Lung (tissue), 12 donors: Measurements from ENCODE around the gene MEA1. TPM values are rescaled to one million over a fixed set of nuclear protein-coding genes. Genes with fewer than 3 reads are reported as not detected.

Source experiments
- ATAC-seq: fragments of 200-7000 bp; cut with Tn5 transposase; one replicate; pipeline ENCODE4 v1.9.1; 2020; ENCODE audit warnings: moderate number of reproducible peaks; ENCODE audit not compliant: insufficient read depth, low FRiP score
- DNase-seq, 3 donors: peaks; one replicate each; pipeline ENCODE4 v3.0.0-alpha.2; 2013 to 2017
- H3K27ac ChIP-seq, 2 donors: one replicate each; pipeline ENCODE4 v1.5.1; 2013; ENCODE audit warnings: mild to moderate bottlenecking in 2 of 2, moderate library complexity in 2 of 2, control low read depth in 1 of 2, inconsistent platforms in 1 of 2, low read depth in 1 of 2, low read length in 1 of 2
- H3K27me3 ChIP-seq, 3 donors: one replicate each; pipeline ENCODE4 v1.5.1; 2013; ENCODE audit warnings: low read length in 2 of 3; ENCODE audit not compliant: control insufficient read depth in 3 of 3, insufficient read depth in 3 of 3
- H3K36me3 ChIP-seq, 4 donors: one replicate each; pipeline ENCODE4 v1.5.1; 2013; ENCODE audit warnings: low read length in 4 of 4, mild to moderate bottlenecking in 1 of 4, moderate library complexity in 1 of 4; ENCODE audit not compliant: control insufficient read depth in 4 of 4, insufficient read depth in 4 of 4
- H3K4me1 ChIP-seq, 5 donors: one replicate each; pipeline ENCODE4 v1.5.1; 2013; ENCODE audit warnings: low read length in 5 of 5, mild to moderate bottlenecking in 2 of 5, moderate library complexity in 1 of 5; ENCODE audit not compliant: control insufficient read depth in 5 of 5, insufficient read depth in 5 of 5
- H3K4me3 ChIP-seq: one replicate; pipeline ENCODE4 v1.5.1; 2013; ENCODE audit warnings: mild to moderate bottlenecking, control low read depth, moderate library complexity
- H3K9ac ChIP-seq, 2 donors: one replicate each; pipeline ENCODE4 v1.5.1; 2013; ENCODE audit warnings: low read length in 2 of 2, control low read depth in 1 of 2; ENCODE audit not compliant: insufficient read depth in 1 of 2
- H3K9me3 ChIP-seq, 4 donors: one replicate each; pipeline ENCODE4 v1.5.1; 2013; ENCODE audit warnings: low read length in 3 of 4, mild to moderate bottlenecking in 1 of 4, moderate library complexity in 1 of 4; ENCODE audit not compliant: control insufficient read depth in 4 of 4, insufficient read depth in 3 of 4
- WGBS, 2 donors: extraction: QIAGEN DNeasy Blood & Tissue Kit; methylation state at CpG; one replicate each; pipeline ENCODE4 v1.1.7; 2013; 5-methylcytosine and 5-hydroxymethylcytosine counted together
- polyA plus RNA-seq, 2 donors: library from polyadenylated mRNA; stranded (reverse); fragments of 200-250 nt; gene quantifications; one replicate each; pipeline ENCODE4 v1.2.1, GENCODE V29; 2013
- total RNA-seq, 2 donors: library from RNA; depleted of rRNA in 1 of 2; stranded (reverse); fragments of >200 nt in 1 of 2; gene quantifications; one replicate each; pipeline ENCODE4 v1.2.1, GENCODE V29; 2014 to 2021
- TF ChIP-seq, protein P1 (sequence below): IDR thresholded peaks from 2 replicates; pipeline ENCODE4 v1.5.1; 2012; ENCODE audit warnings: mild to moderate bottlenecking; ENCODE audit errors: control extremely low read depth, extremely low read depth
- donor health status: control.
- donor health status: control.
- donor health status: Bipolar disorder and iron deficiency.
- donor health status: healthy.
- donor health status: DM: yes; HTN: yes; CAD: no.

Gene MEA1
- total and polyA plus RNA-seq, 4 donors = 32.5 to 113 (median 55.2) TPM

DNA sequence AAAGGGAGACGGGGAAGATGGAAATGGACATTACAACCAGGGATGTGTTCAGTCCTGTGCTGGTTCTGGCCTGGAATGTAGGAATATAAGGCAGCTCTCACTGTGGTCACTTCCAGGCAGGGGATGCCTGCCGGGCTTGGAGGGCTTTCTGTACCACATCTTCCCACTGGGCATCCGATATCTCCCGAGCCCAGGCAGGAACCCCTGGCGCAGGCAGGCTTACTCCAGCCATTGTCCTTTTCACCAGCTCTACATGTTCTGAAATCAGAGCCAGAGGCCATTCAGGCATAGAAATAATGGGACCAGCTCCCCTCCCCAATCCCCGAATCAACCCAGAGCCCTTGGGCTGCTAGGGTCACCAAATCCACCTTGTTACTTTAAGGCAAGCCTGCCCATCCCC is 1.4 kb downstream of the MEA1 start:
- Histone ChIP-seq H3K4me3 (no peak overlapping the region), H3K4me1 (peaks cover 7 to 30% (median 15%) of the 10 kb centered on the region in 5 donors), H3K36me3 (peaks cover 10 to 30% (median 27%) of the 10 kb centered on the region in 4 donors), H3K27ac (no peak overlapping the region), H3K9ac (no peak overlapping the region), H3K9me3 (no peaks in the 10 kb centered on the region), H3K27me3 (no peaks in the 10 kb centered on the region)
- no peak for ATAC-seq
- no peak for DNase-seq
- 89% methylated on average over 6 of the region's 6 CpGs for WGBS, 2 donors
- TF ChIP-seq, protein P1, sequence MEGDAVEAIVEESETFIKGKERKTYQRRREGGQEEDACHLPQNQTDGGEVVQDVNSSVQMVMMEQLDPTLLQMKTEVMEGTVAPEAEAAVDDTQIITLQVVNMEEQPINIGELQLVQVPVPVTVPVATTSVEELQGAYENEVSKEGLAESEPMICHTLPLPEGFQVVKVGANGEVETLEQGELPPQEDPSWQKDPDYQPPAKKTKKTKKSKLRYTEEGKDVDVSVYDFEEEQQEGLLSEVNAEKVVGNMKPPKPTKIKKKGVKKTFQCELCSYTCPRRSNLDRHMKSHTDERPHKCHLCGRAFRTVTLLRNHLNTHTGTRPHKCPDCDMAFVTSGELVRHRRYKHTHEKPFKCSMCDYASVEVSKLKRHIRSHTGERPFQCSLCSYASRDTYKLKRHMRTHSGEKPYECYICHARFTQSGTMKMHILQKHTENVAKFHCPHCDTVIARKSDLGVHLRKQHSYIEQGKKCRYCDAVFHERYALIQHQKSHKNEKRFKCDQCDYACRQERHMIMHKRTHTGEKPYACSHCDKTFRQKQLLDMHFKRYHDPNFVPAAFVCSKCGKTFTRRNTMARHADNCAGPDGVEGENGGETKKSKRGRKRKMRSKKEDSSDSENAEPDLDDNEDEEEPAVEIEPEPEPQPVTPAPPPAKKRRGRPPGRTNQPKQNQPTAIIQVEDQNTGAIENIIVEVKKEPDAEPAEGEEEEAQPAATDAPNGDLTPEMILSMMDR = no peak

DNA sequence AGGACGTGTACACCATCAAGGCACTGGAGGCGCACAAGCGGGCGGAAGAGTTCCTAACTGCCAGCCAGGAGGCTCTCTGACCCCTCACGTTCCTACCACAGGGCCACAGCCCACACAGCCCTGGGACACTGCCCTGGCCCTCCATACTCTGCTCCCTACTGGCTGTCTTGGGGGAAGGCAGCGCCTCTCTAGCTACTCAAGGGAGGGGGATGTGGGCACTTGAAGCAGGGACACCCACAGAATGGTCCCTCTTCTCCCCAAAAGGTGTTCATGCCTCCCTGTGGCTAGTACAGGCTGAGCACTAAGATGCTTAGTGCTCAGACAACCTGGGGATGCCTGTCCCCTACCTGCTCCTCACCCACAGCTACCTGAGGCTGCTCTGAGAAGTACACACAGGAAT is 2.5 kb downstream of the MEA1 start:
- Histone ChIP-seq H3K4me1 (peaks cover 7 to 25% (median 13%) of the 10 kb centered on the region in 5 donors), H3K27ac (no peak overlapping the region), H3K4me3 (no peak overlapping the region), H3K9me3 (no peaks in the 10 kb centered on the region), H3K36me3 (peaks cover 10 to 32% (median 29%) of the 10 kb centered on the region in 4 donors), H3K9ac (no peak overlapping the region), H3K27me3 (no peaks in the 10 kb centered on the region)
- ATAC-seq = no peak
- no peak for DNase-seq
- TF ChIP-seq, protein P1 = no peak
- 86 to 87% methylated on average over 6 of the region's 6 CpGs for WGBS, 2 donors

DNA sequence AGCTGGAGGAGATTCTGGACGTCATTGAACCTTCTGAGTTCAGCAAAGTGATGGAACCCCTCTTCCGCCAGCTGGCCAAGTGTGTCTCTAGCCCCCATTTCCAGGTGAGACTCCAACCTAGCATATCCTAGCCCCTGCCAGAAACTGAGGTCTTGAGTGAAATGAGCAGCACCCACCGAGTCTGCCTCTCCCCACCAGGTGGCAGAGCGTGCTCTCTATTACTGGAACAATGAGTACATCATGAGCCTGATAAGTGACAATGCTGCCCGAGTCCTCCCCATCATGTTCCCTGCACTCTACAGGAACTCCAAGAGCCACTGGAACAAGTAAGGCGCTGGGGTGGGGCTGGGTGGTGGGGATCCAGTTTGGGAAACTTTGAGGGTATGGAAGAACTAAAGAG is 4.6 kb downstream of the MEA1 start:
- peaks cover 0 to 11% (median 8%) of the 10 kb centered on the region in 5 donors for H3K4me1 ChIP-seq
- peaks cover 10 to 33% (median 29%) of the 10 kb centered on the region in 4 donors for H3K36me3 ChIP-seq
- DNase-seq = peak; percentile 25 to 53 (median 47)

More for the DNA sequence above, 4.6 kb downstream of the MEA1 start:
- Histone ChIP-seq H3K9ac (no peak overlapping the region), H3K4me3 (no peak overlapping the region), H3K9me3 (no peaks in the 10 kb centered on the region), H3K27ac (no peak overlapping the region), H3K27me3 (no peaks in the 10 kb centered on the region)
- 68 to 81% methylated on average over 6 of the region's 6 CpGs for WGBS, 2 donors
- TF ChIP-seq, protein P1 = no peak
- ATAC-seq = no peak
